GM12873 (cell line): Measurements from ENCODE around the gene TMEM9.

Source experiments
- CTCF ChIP-seq: IDR thresholded peaks from 2 replicates; pipeline ENCODE4 v1.5.1; 2012; ENCODE audit warnings: low read depth, mild to moderate bottlenecking, moderate library complexity, low read length, control low read depth; ENCODE audit not compliant: insufficient read depth; ENCODE audit errors: missing control alignments

Gene TMEM9

GRCh38 chr1:201189085-201189484 lies 34.8 kb upstream of the TMEM9 start:
- no peak for TF ChIP-seq CTCF

GRCh38 chr1:201186192-201186591 lies 31.9 kb upstream of the TMEM9 start:
- no peak for TF ChIP-seq CTCF

GRCh38 chr1:201185527-201186128 lies 31.4 kb upstream of the TMEM9 start:
- TF ChIP-seq CTCF: no peak

GRCh38 chr1:201185123-201185453 lies 30.8 kb upstream of the TMEM9 start:
- TF ChIP-seq CTCF: no peak

GRCh38 chr1:201184307-201185122 lies 30.2 kb upstream of the TMEM9 start:
- TF ChIP-seq CTCF: peak; percentile 58

- no peak for TF ChIP-seq CTCF
Observed at GRCh38 chr1:201183753-201184152, 29.5 kb upstream of the TMEM9 start.

GRCh38 chr1:201183209-201183608 lies 28.9 kb upstream of the TMEM9 start:
- TF ChIP-seq CTCF: no peak
